ENCODE results near the gene NHSL2.

Gene NHSL2

DNA sequence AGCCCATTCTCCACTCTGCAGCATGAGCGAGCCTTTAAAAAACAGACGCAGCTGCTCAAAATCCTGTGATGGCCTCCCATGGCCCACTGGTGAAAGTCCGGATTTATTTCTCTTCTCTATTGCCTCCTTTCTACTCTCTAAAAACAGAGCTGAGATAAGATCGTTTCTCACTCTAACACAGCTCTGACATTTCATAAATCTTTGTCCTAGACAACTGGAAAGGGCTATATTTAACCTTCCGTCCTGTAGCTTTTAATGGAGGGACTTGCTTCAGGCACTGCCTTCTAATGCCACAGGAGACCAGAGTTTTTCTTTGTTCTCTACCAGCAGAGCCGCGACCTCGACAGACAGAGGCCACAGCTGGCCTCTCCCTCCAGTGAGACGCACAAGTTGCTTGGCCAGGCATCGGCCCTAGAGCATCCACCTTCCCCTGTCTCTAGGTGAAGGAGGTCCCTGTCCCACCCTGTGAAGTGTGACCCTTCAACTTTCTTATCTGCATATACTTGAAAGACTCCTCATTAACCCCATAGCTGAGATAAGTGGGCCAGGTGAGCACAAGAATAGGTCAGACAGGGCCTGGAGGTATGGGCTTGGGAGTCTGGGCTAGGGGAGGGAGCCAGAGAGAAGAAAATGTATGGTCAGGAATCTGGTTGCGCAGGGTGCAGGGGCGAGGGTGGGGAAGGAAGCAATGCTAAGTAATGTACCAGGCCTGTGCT, 171.1 kb downstream of the NHSL2 start:
- no peak for DNase-seq

DNA sequence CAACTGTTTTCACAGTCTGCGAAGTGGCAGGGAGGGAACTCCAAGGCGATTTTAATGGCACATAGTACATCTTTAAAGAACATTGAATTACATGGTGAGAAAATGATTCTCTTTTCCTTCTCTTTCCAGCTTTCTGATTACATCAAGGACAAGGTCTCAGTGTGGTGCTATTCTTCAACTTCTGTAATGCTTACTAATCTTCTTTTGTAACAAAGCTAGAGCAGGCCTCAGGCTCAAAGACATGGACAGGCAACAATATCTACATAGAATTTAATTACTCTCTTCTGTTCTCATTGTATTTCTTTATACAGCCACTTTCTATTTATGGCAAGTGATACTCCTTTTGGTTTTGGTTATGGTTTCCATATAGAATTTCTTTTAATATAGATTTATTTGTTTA, 172.6 kb downstream of the NHSL2 start:
- DNase-seq, result no peak

- DNase-seq, result no peak
These were observed 173.5 kb downstream of the NHSL2 start for GRCh38 chrX:72084114-72084513.

DNA sequence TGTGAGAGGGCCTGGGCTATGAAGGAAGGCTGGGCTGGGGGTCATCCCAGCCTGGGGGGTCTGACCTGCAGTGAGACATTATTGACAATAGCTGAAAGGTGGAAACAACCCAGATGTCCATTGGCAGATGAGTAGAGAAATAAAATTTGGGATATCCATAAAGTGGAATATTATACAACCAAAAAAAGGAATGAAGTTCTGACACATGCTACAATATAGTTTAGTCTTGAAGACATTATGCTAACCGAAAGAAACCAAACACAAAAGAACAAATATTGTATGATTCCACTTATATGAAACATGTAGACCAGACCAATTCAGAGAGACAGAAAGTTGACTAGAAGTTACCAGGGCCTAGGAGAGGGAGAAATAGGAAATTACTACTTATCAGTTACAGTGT, 176.3 kb downstream of the NHSL2 start:
- DNase-seq, result no peak

DNA sequence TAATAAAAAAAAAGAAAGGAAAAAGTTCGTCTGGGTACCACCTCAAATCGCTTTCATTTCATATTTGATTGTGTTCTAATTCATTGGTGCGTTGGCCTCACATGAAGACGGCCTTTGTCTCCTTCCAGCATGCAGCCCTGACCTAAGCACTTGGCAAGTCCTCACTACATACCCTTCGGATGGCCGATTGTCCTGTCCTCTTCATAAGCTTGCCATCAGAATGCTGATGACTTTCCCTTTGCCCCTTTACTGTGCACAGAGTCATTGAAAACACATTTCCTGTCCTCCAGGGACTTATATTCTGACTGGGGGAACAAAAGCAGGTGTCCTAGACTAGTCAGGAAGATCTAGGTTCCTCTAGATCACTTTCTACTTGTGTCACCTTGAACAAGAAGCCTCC, 178.1 kb downstream of the NHSL2 start:
- no peak for DNase-seq

- DNase-seq, result no peak
These were observed 178.6 kb downstream of the NHSL2 start for GRCh38 chrX:72089254-72089653.

GRCh38 chrX:72094894-72095293, 184.2 kb downstream of the NHSL2 start:
- DNase-seq, result no peak

- DNase-seq, result no peak
These were observed 184.7 kb downstream of the NHSL2 start for GRCh38 chrX:72095370-72095769.

DNA sequence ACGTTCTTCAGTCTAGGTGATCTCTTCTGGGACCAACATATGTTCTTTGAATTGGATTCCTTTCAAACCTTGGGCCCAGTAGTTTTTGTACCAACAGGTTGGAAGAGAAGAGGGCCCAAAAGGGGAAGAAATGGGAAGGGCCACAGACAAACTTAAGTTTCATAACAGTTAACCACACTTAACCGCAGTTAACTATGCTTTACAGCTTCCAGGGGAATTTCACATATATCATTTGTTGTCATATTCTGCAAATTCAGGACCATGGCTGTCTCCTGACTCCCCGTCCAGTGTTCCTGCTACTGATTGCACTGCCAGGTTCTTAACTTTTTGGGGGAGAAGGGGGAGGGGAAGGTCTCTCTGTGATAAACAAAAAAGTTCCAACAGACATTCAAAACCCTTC, 186.5 kb downstream of the NHSL2 start:
- DNase-seq, result no peak

GRCh38 chrX:72100051-72100755, 189.6 kb downstream of the NHSL2 start:
- no peak for DNase-seq

- no peak for DNase-seq
These were observed 190.2 kb downstream of the NHSL2 start for GRCh38 chrX:72100824-72101351.

- no peak for DNase-seq
These were observed 191.0 kb downstream of the NHSL2 start for GRCh38 chrX:72101597-72102037.

GRCh38 chrX:72102126-72102525, 191.5 kb downstream of the NHSL2 start:
- DNase-seq, result no peak

- no peak for DNase-seq
These were observed 192.1 kb downstream of the NHSL2 start for GRCh38 chrX:72102760-72103159.

- DNase-seq, result no peak
These were observed 194.8 kb downstream of the NHSL2 start for GRCh38 chrX:72105436-72105835.

- no peak for DNase-seq
These were observed 196.7 kb downstream of the NHSL2 start for GRCh38 chrX:72107320-72107719.

GRCh38 chrX:72107841-72108595, 197.4 kb downstream of the NHSL2 start:
- no peak for DNase-seq

GRCh38 chrX:72108666-72109065, 198.0 kb downstream of the NHSL2 start:
- DNase-seq, result no peak

GRCh38 chrX:72110051-72110875, 199.6 kb downstream of the NHSL2 start:
- no peak for DNase-seq

DNA sequence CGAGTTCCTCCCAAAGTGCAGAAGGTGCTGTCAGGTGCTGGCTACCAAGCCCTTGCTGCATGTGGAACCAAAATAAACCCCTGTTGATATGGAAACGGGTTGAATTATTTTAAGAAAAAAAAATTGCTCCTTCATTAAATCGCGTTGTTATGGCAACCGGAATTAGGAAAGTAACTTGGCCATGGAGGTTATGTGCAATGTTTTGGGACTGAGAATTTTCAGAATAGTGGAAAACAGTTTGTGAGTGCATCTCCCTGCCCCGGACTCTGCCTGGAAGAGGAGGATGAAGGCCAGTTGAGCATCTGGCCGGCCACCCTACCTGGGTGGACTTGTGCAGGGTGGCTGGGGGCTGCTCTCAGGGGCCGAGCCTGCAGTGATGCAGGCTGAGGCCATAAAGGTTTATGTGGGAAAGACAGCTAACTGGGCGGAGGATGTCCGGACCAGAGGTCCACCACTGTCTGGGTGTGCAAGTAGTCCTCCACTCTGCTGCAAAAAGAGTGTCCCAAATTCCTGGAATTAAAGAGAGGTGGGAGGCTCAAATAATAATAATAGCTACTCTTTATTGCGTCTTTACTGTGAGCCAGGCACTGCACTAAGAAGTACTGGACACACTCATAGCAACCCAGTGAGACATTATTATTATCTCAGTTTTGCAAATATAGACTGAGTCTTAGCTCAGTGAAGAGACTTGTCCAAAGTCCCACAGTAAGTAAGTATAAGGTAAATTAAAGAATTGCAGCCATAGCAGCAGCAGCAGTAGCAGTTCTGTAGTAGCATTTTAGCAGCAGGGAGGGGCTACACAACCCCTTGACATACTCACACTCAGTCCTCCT, 200.4 kb downstream of the NHSL2 start:
- no peak for DNase-seq

DNA sequence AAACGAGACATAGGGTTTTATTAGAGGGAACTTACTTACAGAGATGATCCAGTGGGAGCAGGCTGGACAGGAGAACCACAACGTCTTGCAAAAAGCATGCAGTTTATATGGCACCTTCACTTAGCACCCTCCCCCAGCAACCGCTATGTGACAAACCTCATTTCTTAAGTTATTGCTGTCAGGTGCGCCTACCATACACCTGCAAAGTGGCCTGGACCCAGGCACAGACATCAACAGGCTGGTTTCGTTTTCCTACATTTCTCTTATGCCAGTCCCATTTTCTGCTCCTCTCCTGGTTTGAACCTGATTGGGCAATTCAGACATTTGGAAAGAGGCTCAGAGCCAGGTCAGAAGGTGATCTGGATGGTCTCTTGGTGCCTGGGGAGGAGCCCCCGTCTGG, 202.8 kb downstream of the NHSL2 start:
- no peak for DNase-seq

- no peak for DNase-seq
These were observed 203.7 kb downstream of the NHSL2 start for GRCh38 chrX:72114306-72114705.
